ENCODE measurements around the gene DOCK3.
"Not testable (repeated sequence)": the region's sequence is repeated elsewhere in the genome, so short reads cannot be mapped to it uniquely, and the experiment has no call there.

GRCh38 chr3:50781766-50782165 is 107.0 kb downstream of the DOCK3 start:
- TF ChIP-seq CTCF (IDR thresholded peaks at IDR 0.05; ENCODE audit: low read length); EZH2 (optimal IDR thresholded peaks at IDR 0.05; ENCODE audit: low read depth, low read length): not testable (repeated sequence)
